PC-9 (cell line): ENCODE data around the gene GNG4. TPM values are rescaled to one million over a fixed set of nuclear protein-coding genes. Genes with fewer than 3 reads are reported as not detected.
A peak's percentile ranks its signal among the peaks of the same experiment; 100 is the strongest.
"Not testable (repeated sequence)": the region's sequence is repeated elsewhere in the genome, so short reads cannot be mapped to it uniquely, and the experiment has no call there.

Experiments used
- BruUV-seq: library from RNA; stranded (reverse); fragments of 400-500 nt; replicated peaks from 2 replicates; lab custom pipeline; 2021; lab: Mats Ljungman, UMichigan
- CTCF ChIA-PET: fragments of 300-600 bp; sonication (Branson Sonifier 250); formaldehyde crosslinking; loops from one replicate; lab custom pipeline; 2022; ENCODE audit warnings: antibody characterized with exemption; lab: Charles Lee
- POLR2A ChIA-PET: fragments of 300-600 bp; sonication (Branson Sonifier 250); formaldehyde crosslinking; loops from one replicate; lab custom pipeline; 2022; ENCODE audit warnings: antibody characterized with exemption; ENCODE audit not compliant: unreplicated experiment; lab: Charles Lee
- DNase-seq, 2 experiments: peaks; one replicate each; pipeline versions ENCODE4 v3.0.0 to v3.0.0-alpha.2; 2015 to 2022; ENCODE audit warnings: mixed read lengths in 1 of 2
- H2AFZ ChIP-seq: fragments of 200-600 bp; sonication (generic); 2 replicates; pipeline ENCODE4 v1.8.1; 2017; ENCODE audit warnings: antibody characterized with exemption
- H3F3A ChIP-seq: fragments of 200-600 bp; sonication (generic); 2 replicates; pipeline ENCODE4 v1.8.1; 2017; ENCODE audit warnings: antibody characterized with exemption, mild to moderate bottlenecking, low read depth; ENCODE audit not compliant: insufficient read depth
- H3K27ac ChIP-seq: fragments of 200-600 bp; sonication (generic); 2 replicates; pipeline ENCODE4 v1.6.1; 2016; ENCODE audit warnings: mixed run types
- H3K27me3 ChIP-seq: fragments of 200-600 bp; sonication (generic); 2 replicates; pipeline ENCODE4 v1.6.1; 2016; ENCODE audit warnings: low read depth, mixed run types; ENCODE audit not compliant: insufficient read depth
- H3K36me3 ChIP-seq: fragments of 200-600 bp; sonication (generic); 2 replicates; pipeline ENCODE4 v1.6.1; 2016; ENCODE audit warnings: low read depth, mixed run types
- H3K4me1 ChIP-seq: fragments of 200-600 bp; sonication (generic); replicated peaks from 2 replicates; pipeline ENCODE4 v1.6.1; 2016; ENCODE audit warnings: mixed run types; ENCODE audit not compliant: insufficient read depth
- H3K4me2 ChIP-seq: fragments of 200-600 bp; sonication (generic); 2 replicates; pipeline ENCODE4 v1.6.1; 2017; ENCODE audit warnings: mixed run types
- H3K4me3 ChIP-seq: fragments of 200-600 bp; sonication (generic); 2 replicates; pipeline ENCODE4 v1.6.1; 2016; ENCODE audit warnings: mixed run types
- H3K79me2 ChIP-seq: fragments of 200-600 bp; sonication (generic); 2 replicates; pipeline ENCODE4 v1.6.1; 2017; ENCODE audit warnings: low read depth, mixed run types
- H3K9me2 ChIP-seq: fragments of 200-600 bp; sonication (generic); 2 replicates; pipeline ENCODE4 v1.8.1; 2017; ENCODE audit warnings: mild to moderate bottlenecking; ENCODE audit not compliant: insufficient read depth
- H3K9me3 ChIP-seq: fragments of 200-600 bp; sonication (generic); 2 replicates; pipeline ENCODE4 v1.8.1; 2016; ENCODE audit warnings: low read depth; ENCODE audit not compliant: insufficient read depth
- H4K20me1 ChIP-seq: fragments of 200-600 bp; sonication (generic); 2 replicates; pipeline ENCODE4 v1.8.1; 2017; ENCODE audit not compliant: insufficient read depth
- CTCF ChIP-seq: fragments of 200-600 bp; sonication (generic); conservative IDR thresholded peaks from 2 replicates; pipeline ENCODE4 v1.6.1; 2017; ENCODE audit warnings: mixed run types, antibody characterized with exemption, mild to moderate bottlenecking, moderate library complexity
- EZH2 ChIP-seq: fragments of 200-600 bp; sonication (generic); IDR thresholded peaks from 2 replicates; pipeline ENCODE4 v1.8.0; 2017; ENCODE audit warnings: antibody characterized with exemption, low read depth
- intact Hi-C: fragments of 100-400 bp; cut with micrococcal nuclease; formaldehyde crosslinking; loops from one replicate; pipeline ENCODE4 v1.10.0; 2022; ENCODE audit not compliant: unreplicated experiment
- total RNA-seq: library from RNA; stranded (reverse); gene quantifications from 2 replicates; pipeline ENCODE4 v1.2.3, GENCODE V29; 2021

GNG4 gene
- total RNA-seq, 1 experiment from 2014 or later = 16.3 TPM

- Histone ChIP-seq H3K4me1 (peaks cover 12% of the 10 kb centered on the region), H3K4me3 (no peak overlapping the region), H2AFZ (no peak overlapping the region), H3K9me3 (no peaks in the 10 kb centered on the region), H3K4me2 (no peak overlapping the region), H4K20me1 (no peaks in the 10 kb centered on the region), H3K79me2 (no peaks in the 10 kb centered on the region), H3K36me3 (no peaks in the 10 kb centered on the region), H3F3A (no peaks in the 10 kb centered on the region), H3K27ac (no peak overlapping the region), H3K9me2 (no peaks in the 10 kb centered on the region), H3K27me3 (no peaks in the 10 kb centered on the region)
- intact Hi-C loops = no loop called here
- POLR2A ChIA-PET = no interaction called here
- TF ChIP-seq CTCF (no peak), EZH2 (no peak)
- no TSS peak for BruUV-seq
- CTCF ChIA-PET = no interaction called here
- DNase-seq = no peak
These were observed 24.8 kb downstream of the GNG4 start for GRCh38 chr1:235624721-235625333.

GRCh38 chr1:235622936-235623779 is 26.4 kb downstream of the GNG4 start:
- H3K4me2 ChIP-seq = peak overlapping the region; percentile 12; the same call in 1 of the 2 replicates
- H3K27ac ChIP-seq = no peak overlapping the region
- no peaks in the 10 kb centered on the region for H4K20me1 ChIP-seq
- no peaks in the 10 kb centered on the region for H3K9me3 ChIP-seq
- no peak overlapping the region for H3K4me3 ChIP-seq
- no peaks in the 10 kb centered on the region for H3K36me3 ChIP-seq
- no peaks in the 10 kb centered on the region for H3K79me2 ChIP-seq
- intact Hi-C loops = no loop called here
- H2AFZ ChIP-seq = no peak overlapping the region; the same call in 1 of the 2 replicates
- H3K4me1 ChIP-seq = peaks cover 12% of the 10 kb centered on the region
- BruUV-seq = no TSS peak
- ChIA-PET POLR2A (no interaction called here), CTCF (no interaction called here)
- no peaks in the 10 kb centered on the region for H3K27me3 ChIP-seq
- no peaks in the 10 kb centered on the region for H3F3A ChIP-seq
- DNase-seq = peak in 1 of 2 experiments; percentile 45
- TF ChIP-seq CTCF = no peak
- no peak for TF ChIP-seq EZH2
- H3K9me2 ChIP-seq = no peaks in the 10 kb centered on the region

- DNase-seq, H4K20me1 ChIP-seq, H3K4me2 ChIP-seq, intact Hi-C loops, H3K27me3 ChIP-seq, POLR2A ChIA-PET, H3K79me2 ChIP-seq, H3F3A ChIP-seq, H3K9me2 ChIP-seq, BruUV-seq, H3K36me3 ChIP-seq, H3K4me3 ChIP-seq, H3K27ac ChIP-seq, H3K9me3 ChIP-seq, H2AFZ ChIP-seq: not testable (repeated sequence)
- peaks cover 12% of the 10 kb centered on the region for H3K4me1 ChIP-seq
- CTCF ChIA-PET = interaction anchor here (0.6 kb wide), 1 partner anchor 22 kb away, joined by 6 read pairs; no protein-coding TSS in a partner anchor
These were observed 30.4 kb downstream of the GNG4 start for GRCh38 chr1:235619149-235619548.
